Thoracic aorta endothelial cell (primary cell): ENCODE results near the gene CIZ1. TPM values are rescaled to one million over a fixed set of nuclear protein-coding genes. Genes with fewer than 3 reads are reported as not detected.

Experiments used
- total RNA-seq: library from RNA; depleted of rRNA; stranded (reverse); fragments of >200 nt; gene quantifications from 2 replicates; pipeline ENCODE4 v1.2.3, GENCODE V29; 2012

Gene CIZ1, protein sequence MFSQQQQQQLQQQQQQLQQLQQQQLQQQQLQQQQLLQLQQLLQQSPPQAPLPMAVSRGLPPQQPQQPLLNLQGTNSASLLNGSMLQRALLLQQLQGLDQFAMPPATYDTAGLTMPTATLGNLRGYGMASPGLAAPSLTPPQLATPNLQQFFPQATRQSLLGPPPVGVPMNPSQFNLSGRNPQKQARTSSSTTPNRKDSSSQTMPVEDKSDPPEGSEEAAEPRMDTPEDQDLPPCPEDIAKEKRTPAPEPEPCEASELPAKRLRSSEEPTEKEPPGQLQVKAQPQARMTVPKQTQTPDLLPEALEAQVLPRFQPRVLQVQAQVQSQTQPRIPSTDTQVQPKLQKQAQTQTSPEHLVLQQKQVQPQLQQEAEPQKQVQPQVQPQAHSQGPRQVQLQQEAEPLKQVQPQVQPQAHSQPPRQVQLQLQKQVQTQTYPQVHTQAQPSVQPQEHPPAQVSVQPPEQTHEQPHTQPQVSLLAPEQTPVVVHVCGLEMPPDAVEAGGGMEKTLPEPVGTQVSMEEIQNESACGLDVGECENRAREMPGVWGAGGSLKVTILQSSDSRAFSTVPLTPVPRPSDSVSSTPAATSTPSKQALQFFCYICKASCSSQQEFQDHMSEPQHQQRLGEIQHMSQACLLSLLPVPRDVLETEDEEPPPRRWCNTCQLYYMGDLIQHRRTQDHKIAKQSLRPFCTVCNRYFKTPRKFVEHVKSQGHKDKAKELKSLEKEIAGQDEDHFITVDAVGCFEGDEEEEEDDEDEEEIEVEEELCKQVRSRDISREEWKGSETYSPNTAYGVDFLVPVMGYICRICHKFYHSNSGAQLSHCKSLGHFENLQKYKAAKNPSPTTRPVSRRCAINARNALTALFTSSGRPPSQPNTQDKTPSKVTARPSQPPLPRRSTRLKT
- total RNA-seq = 33.6 and 47.6 TPM in 2 replicates

DNA sequence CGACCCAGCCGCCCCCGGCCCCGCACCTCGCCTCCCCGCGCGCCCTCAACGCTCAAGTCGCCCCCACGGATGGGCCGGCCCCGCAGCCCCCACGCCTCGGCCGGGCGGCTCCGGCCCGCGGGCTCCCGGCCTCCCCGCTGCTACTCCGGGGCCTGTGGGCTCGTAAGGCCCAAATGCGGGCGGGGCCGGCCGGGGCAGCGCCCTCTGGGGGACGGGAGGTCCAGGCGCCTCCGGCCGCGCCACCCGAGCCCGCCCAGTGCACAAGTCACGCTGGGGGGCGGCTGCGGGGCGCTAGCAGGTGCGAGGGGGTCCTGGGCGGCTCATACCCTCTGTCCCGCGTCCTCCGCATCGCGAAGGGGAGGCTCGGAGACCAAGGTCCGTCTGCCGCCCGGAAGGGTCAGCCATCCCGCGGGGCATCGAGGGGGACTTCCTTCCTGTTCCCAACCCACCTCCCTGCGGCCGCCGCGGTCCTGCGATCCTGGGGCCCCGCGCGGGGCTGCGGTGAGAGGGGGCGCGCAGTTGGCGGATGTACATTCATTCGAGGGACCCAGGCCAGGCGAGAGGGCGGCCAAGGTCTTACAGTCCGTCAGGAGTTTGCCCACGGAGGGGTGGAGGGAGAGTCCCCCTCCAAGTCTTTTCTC is at the start of gene CIZ1:
CIZ1 (minus strand) TSS at position 167 of the 641 bp plus-strand sequence. CDS start 715 bp downstream, outside the sequence.

DNA sequence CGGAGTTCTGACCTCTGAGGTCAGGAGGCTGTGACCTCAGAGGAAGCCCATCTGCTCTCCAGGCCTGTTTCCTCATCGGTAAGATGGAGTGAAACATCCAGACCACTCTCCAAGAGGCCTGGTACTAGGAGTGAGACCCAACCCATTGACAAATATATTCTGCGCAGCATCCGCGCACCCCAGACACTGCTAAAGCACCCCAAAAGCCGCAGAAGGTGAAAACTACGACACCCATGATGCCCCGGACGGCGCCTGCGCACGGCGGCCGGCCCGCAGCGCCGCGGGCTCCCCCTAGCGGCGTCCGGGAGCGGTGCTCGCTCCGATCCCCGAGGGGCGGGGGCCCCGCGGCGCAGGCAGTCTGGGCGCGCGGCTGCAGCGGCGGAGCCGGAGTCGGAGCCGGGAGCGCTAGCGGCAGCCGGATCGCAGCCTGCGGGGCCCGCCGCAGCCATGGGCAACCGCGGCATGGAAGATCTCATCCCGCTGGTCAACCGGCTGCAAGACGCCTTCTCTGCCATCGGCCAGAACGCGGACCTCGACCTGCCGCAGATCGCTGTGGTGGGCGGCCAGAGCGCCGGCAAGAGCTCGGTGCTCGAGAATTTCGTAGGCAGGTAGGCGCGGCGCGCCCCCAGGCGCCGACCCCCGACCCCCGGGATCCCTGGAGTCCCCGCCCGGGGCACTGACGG is 11.8 kb upstream of the CIZ1 start, which contains the start of gene DNM1:
DNM1 (plus strand) TSS at position 356 of the 683 bp plus-strand sequence; CDS start at position 448, 92 bp downstream.

DNA sequence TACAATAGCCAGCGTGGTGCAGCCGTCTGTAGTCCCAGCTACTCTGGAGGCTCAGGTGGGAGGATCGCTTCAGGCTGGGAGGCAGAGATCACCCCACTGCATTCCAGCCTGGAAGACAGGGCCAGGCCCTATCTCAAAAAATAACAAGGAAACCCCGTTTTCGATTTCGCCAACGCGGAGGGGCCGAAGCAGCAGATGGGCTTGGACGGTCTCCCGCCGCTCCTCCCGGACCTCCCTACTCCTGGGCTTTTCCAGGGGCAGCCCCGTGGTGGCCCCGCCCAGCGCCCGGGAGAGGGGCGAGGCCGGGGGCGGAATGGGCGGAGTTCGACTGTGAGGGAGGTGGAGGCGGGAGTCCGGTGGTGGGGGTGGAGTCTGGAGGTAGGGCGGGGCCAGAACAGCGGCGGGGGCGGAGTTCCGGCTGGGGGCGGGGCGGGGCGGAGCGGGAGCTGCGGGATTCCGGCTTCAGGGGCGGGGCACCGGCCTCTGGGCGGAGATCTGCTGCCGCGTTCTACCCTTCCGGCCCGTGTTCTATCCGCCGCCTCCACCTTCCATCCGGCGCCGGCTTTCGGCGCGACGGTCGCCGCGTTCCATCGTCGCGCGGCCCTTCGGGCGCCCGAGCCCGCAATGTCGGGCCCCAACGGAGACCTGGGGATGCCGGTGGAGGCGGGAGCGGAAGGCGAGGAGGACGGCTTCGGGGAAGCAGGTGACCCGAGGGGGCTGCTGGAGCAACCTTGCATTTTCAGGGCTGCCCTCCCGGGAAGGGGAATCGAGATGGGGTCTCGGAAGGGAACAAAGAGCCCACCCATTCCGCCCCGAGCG is 31.4 kb downstream of the CIZ1 start, which contains the start of gene BBLN:
BBLN (plus strand) TSS at position 482 of the 819 bp plus-strand sequence; CDS start at position 625, 143 bp downstream.

DNA sequence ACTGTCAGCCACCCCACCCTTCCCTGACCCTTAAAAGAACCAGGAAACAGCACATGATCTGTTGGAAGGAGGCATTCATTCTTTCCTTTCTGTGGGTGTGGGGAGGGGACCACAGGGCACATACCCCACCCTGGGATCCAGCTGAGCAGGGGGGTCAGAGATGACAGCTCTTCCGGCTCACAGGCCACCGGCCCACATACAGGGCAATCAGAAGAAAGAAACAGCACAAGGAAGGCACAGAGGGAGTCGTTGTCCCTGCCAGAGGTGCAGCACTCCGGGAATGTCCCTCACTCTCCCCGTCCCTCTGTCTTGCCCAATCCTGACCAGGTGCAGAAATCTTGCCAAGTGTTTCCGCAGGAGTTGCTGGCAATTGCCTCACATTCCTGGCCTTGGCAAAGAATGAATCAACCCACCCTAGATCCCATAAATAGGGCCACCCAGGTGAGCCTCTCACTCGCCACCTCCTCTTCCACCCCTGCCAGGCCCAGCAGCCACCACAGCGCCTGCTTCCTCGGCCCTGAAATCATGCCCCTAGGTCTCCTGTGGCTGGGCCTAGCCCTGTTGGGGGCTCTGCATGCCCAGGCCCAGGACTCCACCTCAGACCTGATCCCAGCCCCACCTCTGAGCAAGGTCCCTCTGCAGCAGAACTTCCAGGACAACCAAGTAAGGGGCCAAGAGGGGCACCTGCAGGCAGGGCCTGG is 42.2 kb downstream of the CIZ1 start, which contains the start of gene LCN2:
LCN2 (plus strand) TSS at position 453 of the 701 bp plus-strand sequence; CDS start at position 526, 73 bp downstream.

DNA sequence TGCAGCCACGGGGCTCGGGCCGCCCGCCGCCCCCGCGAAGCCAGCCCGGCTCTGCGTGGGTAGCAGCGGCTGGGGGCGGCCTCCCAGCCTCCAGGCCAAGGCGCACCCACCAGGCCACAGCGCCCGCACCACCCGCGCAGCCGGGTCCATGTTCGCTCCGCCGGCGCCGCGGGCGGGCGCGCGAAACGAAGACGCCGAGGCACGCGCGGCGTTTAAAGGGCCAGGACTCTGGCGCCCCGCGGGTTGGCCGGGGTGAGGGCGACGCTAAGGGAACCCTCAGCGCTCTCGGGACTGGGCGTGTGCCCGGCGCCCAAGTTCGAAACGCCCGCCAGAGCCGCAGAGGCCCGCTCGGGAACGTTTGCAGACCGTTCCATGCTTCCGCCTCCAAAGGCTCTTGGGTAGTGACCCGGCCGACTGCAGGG is 63.8 kb downstream of the CIZ1 start, which contains the start of gene PTGES2:
PTGES2 (minus strand) TSS at position 162 of the 422 bp plus-strand sequence; CDS start at position 150, 12 bp downstream.

Other genes with a start within 250 kb of the CIZ1 start
- 6.4 and 8.2 TPM in 2 replicates for gene EEIG1, start 210.6 kb downstream of the CIZ1 start, total RNA-seq
- 6.6 and 7.7 TPM in 2 replicates for gene NAIF1, start 124.3 kb downstream of the CIZ1 start, total RNA-seq
- gene SLC25A25, start 123.3 kb downstream of the CIZ1 start, total RNA-seq = 13.2 and 14.0 TPM in 2 replicates
- 56.1 and 57.6 TPM in 2 replicates for gene PTGES2, start 63.8 kb downstream of the CIZ1 start, total RNA-seq
- gene LCN2, start 42.1 kb downstream of the CIZ1 start, total RNA-seq = not detected in 2 replicates
- gene BBLN, start 31.3 kb downstream of the CIZ1 start, total RNA-seq = 37.6 and 39.0 TPM in 2 replicates
- 0.57 and 0.66 TPM in 2 replicates for gene DNM1, start 11.8 kb upstream of the CIZ1 start, total RNA-seq
- 65.9 and 73.5 TPM in 2 replicates for gene GOLGA2, start 84.4 kb upstream of the CIZ1 start, total RNA-seq
- 24.9 and 26.3 TPM in 2 replicates for gene SWI5, start 84.7 kb upstream of the CIZ1 start, total RNA-seq
- 20.7 and 23.3 TPM in 2 replicates for gene TRUB2, start 130.9 kb upstream of the CIZ1 start, total RNA-seq
- gene COQ4, start 131.3 kb upstream of the CIZ1 start, total RNA-seq = 31.1 and 36.1 TPM in 2 replicates
- gene SLC27A4, start 149.0 kb upstream of the CIZ1 start, total RNA-seq = 29.3 and 33.7 TPM in 2 replicates
- 54.8 and 55.3 TPM in 2 replicates for gene URM1, start 179.8 kb upstream of the CIZ1 start, total RNA-seq
- 20.7 and 22.5 TPM in 2 replicates for gene CERCAM, start 229.3 kb upstream of the CIZ1 start, total RNA-seq